Ovary (tissue), 9 donors: ENCODE data around the gene CEP85L. TPM values are rescaled to one million over a fixed set of nuclear protein-coding genes. Genes with fewer than 3 reads are reported as not detected.

Experiments used
- DNase-seq, 5 donors: peaks; one replicate each; pipeline ENCODE4 v3.0.0-alpha.2; 2019 to 2020
- H3K27ac ChIP-seq, 2 donors: fragments of 200-600 bp; one replicate each; pipeline versions ENCODE4 v1.5.1 to v1.8.0; 2019 to 2022
- H3K27me3 ChIP-seq: fragments of 200-600 bp; one replicate; pipeline ENCODE4 v1.8.0; 2022
- H3K36me3 ChIP-seq: fragments of 200-600 bp; sonication (generic); one replicate; pipeline ENCODE4 v1.5.1; 2019
- H3K4me1 ChIP-seq: one replicate; pipeline ENCODE4 v1.8.1; 2013; ENCODE audit warnings: mild to moderate bottlenecking, moderate library complexity; ENCODE audit not compliant: insufficient read depth
- H3K4me3 ChIP-seq: fragments of 200-600 bp; sonication (generic); one replicate; pipeline ENCODE4 v1.5.1; 2017
- H3K9me3 ChIP-seq, 2 donors: fragments of 200-600 bp in 1 of 2; sonication (generic) in 1 of 2; one replicate each; pipeline versions ENCODE4 v1.5.1 to v1.8.1; 2013 to 2019; ENCODE audit warnings: mild to moderate bottlenecking in 1 of 2, moderate library complexity in 1 of 2
- EP300 ChIP-seq: sonication (generic); formaldehyde crosslinking; IDR thresholded peaks from one replicate; pipeline ENCODE4 v1.6.1; 2017; ENCODE audit warnings: antibody characterized with exemption
- POLR2A ChIP-seq: fragments of 450-650 bp; IDR thresholded peaks from one replicate; pipeline ENCODE4 v1.6.1; 2017; ENCODE audit warnings: antibody characterized with exemption, mild to moderate bottlenecking, moderate library complexity
- WGBS, 3 donors: extraction: QIAGEN DNeasy Blood & Tissue Kit in 1 of 3; methylation state at CpG; one replicate each; pipeline versions ENCODE4 v1.1.5 to v1.1.7; 2013 to 2017; 5-methylcytosine and 5-hydroxymethylcytosine counted together
- intact Hi-C, 4 donors: fragments of 100-400 bp; cut with DNase I; formaldehyde crosslinking; loops; one replicate each; pipeline versions ENCODE4 v1.11.0 to v1.15.1; 2022 to 2023
- polyA plus RNA-seq, 2 donors: library from polyadenylated mRNA; stranded (reverse); fragments of 200-250 nt in 1 of 2; fragments of 350-450 nt in 1 of 2; fragmentation: Illumina TruSeq in 1 of 2; extraction: RNeasy Lipid Tissue Mini Kit (QIAGEN cat#74804) in 1 of 2; gene quantifications; one replicate each; pipeline ENCODE4 v1.2.3, GENCODE V29; 2013 to 2014
- total RNA-seq, 7 donors: library from RNA; depleted of rRNA in 2 of 7; stranded (reverse); fragments of >200 nt in 2 of 7; fragmentation: NEBNext Ultra II Directional in 3 of 7; extraction: Animal tissue kit (Norgen Biotek cat#: 25700) in 3 of 7; gene quantifications; one replicate each; pipeline versions ENCODE4 v1.1.0 to v1.2.4, GENCODE V29; 2016 to 2023
- TF ChIP-seq, protein P1 (sequence below), 3 donors: fragments of 450-650 bp in 2 of 3; fragments of 200-600 bp in 1 of 3; IDR thresholded peaks; one replicate each; pipeline versions ENCODE4 v1.5.1 to v1.8.0; 2016 to 2022; ENCODE audit warnings: antibody characterized with exemption in 3 of 3, mild to moderate bottlenecking in 1 of 3
- donor health status: DM: no; HTN: no; CAD: no; lungs with moderate emphysema.
- donor health status: DM: no; HTN: no; CAD: no.
- donor health status: Bipolar disorder and iron deficiency.
- donor health status: DM: yes; HTN: yes; CAD: no.
- donor health status: DM: no; HTN: no; CAD: no.
- donor health status: DM: yes; HTN: yes; CAD: no.

CEP85L gene
- total and polyA plus RNA-seq, 9 donors = 4.0 to 33.4 (median 24.3) TPM

DNA sequence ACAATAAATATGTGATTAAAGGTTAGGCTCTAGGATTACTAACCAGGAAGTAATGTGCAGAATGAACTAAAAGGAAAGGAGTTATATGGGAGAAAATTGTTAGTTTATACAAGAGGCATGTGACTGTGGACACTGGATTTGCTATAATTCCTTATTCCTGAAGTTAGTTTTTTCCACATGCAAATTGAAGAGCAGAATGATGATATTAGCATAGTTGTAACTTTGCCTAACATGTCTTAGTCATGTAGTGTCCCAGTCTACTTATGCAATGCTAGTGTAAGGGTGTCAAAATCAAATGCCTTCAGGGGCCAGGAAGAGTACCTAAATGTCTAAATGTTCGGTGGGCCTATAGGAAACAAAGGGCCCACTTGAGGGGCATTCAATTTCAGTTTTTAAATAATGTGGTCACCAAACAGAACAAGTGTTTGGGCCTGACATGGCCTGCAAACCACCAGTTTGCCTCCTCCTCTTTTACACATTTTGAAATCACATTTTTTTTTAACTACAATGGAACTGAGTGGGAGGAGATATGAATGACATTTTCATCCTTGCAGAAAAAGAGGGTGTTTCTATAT, 28.0 kb upstream of the CEP85L start:
- H3K27ac ChIP-seq = no peak overlapping the region
- DNase-seq = no peak
- H3K27me3 ChIP-seq = no peaks in the 10 kb centered on the region
- WGBS, 3 donors = 86 to 95% (median 94%) methylated on average over 1 of the region's 1 CpG
- no peaks in the 10 kb centered on the region for H3K4me1 ChIP-seq
- H3K36me3 ChIP-seq = no peaks in the 10 kb centered on the region
- TF ChIP-seq, protein P1, sequence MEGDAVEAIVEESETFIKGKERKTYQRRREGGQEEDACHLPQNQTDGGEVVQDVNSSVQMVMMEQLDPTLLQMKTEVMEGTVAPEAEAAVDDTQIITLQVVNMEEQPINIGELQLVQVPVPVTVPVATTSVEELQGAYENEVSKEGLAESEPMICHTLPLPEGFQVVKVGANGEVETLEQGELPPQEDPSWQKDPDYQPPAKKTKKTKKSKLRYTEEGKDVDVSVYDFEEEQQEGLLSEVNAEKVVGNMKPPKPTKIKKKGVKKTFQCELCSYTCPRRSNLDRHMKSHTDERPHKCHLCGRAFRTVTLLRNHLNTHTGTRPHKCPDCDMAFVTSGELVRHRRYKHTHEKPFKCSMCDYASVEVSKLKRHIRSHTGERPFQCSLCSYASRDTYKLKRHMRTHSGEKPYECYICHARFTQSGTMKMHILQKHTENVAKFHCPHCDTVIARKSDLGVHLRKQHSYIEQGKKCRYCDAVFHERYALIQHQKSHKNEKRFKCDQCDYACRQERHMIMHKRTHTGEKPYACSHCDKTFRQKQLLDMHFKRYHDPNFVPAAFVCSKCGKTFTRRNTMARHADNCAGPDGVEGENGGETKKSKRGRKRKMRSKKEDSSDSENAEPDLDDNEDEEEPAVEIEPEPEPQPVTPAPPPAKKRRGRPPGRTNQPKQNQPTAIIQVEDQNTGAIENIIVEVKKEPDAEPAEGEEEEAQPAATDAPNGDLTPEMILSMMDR (IDR thresholded peaks at IDR 0.05) = no peak
- TF ChIP-seq POLR2A = no peak
- no peak for TF ChIP-seq EP300
- intact Hi-C loops = no loop called here
- no peaks in the 10 kb centered on the region for H3K9me3 ChIP-seq
- no peak overlapping the region for H3K4me3 ChIP-seq

DNA sequence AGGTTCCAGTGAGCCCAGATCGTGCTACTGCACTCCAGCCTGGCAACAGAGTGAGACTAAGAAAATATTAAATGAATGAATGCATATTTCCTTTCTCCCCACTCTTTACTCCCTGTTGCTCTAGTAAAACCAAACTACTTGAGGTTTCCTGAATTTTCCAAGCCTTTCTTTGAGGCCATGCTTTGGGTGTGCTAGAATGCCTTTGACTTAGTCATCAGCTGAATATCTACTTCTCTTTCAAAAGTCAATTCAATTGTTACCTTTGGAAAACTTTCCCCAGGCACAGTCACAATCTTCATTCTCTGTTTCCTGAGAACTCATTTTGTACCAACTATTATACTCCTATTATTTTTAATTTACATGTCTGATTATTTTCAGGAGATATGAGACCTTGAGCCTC, 27.5 kb upstream of the CEP85L start:
- Histone ChIP-seq H3K36me3 (no peaks in the 10 kb centered on the region), H3K4me1 (no peaks in the 10 kb centered on the region), H3K27ac (no peak overlapping the region), H3K9me3 (no peaks in the 10 kb centered on the region), H3K27me3 (no peaks in the 10 kb centered on the region), H3K4me3 (no peak overlapping the region)
- intact Hi-C loops = no loop called here
- DNase-seq = no peak
- 82 to 100% (median 90%) methylated on average over 1 of the region's 1 CpG for WGBS, 3 donors
- TF ChIP-seq EP300 (no peak), POLR2A (no peak)
- TF ChIP-seq, protein P1 (IDR thresholded peaks at IDR 0.05) = no peak

DNA sequence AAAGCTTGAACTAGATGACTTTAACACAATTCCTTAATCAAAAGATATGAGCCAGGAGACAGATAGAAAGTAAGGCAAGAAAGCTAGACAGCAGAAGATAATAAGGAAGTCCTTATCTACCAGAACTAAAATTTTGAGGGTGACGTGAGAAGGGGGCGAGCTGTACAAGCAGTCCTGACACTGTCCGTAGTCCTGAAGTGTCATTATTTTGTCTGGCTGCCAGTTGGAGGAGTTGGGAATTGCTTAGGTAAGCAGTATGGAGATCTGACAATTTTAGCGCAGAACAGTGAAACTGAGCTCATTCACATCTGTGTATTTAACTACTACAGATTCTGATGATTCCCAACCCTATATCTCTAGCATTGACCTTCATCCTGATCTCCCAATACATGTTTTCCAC, 25.8 kb upstream of the CEP85L start:
- no peak for DNase-seq
- H3K4me3 ChIP-seq = no peak overlapping the region
- TF ChIP-seq EP300 = no peak
- no peak for TF ChIP-seq POLR2A
- TF ChIP-seq, protein P1 (IDR thresholded peaks at IDR 0.05) = no peak
- H3K9me3 ChIP-seq = no peaks in the 10 kb centered on the region
- intact Hi-C loops = no loop called here
- 56 to 79% (median 75%) methylated on average over 4 of the region's 4 CpGs for WGBS, 3 donors
- no peaks in the 10 kb centered on the region for H3K27me3 ChIP-seq
- no peaks in the 10 kb centered on the region for H3K4me1 ChIP-seq
- H3K27ac ChIP-seq = no peak overlapping the region
- H3K36me3 ChIP-seq = no peaks in the 10 kb centered on the region

DNA sequence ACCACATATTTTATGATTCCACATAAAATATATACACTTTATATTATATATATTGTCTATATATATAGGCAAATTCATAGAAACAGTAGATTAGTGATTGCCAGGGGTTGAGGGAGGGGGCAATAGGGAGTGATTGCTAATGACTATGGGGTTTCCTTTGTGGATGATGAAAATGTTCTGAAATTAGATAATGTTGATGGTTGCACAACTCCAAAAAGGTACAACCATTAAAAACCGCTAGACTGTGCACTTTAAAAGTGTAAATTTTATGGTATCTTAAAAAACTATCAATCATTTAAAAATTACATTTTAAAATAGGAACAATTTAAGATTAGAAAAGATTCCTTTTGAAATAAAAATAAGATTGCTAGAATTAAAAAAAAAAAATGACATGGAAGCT, 23.8 kb upstream of the CEP85L start:
- Histone ChIP-seq H3K9me3 (no peaks in the 10 kb centered on the region), H3K36me3 (no peaks in the 10 kb centered on the region), H3K4me3 (no peak overlapping the region), H3K27me3 (no peaks in the 10 kb centered on the region), H3K4me1 (no peaks in the 10 kb centered on the region), H3K27ac (no peak overlapping the region)
- 85 to 91% (median 88%) methylated on average over 1 of the region's 1 CpG for WGBS, 3 donors
- no peak for DNase-seq
- TF ChIP-seq POLR2A (no peak), EP300 (no peak)
- TF ChIP-seq, protein P1 (IDR thresholded peaks at IDR 0.05) = no peak
- intact Hi-C loops = no loop called here
